Stomach (tissue), 4 donors: ENCODE measurements around the gene TBCEL.

ENCODE experiments used
- EP300 ChIP-seq: sonication (generic); formaldehyde crosslinking; IDR thresholded peaks from one replicate; pipeline ENCODE4 v1.6.1; 2017; ENCODE audit warnings: antibody characterized with exemption
- POLR2A ChIP-seq, 4 donors: fragments of 450-650 bp; IDR thresholded peaks; one replicate each; pipeline ENCODE4 v1.6.1; 2016; ENCODE audit warnings: antibody characterized with exemption in 4 of 4, control low read depth in 2 of 4, mild to moderate bottlenecking in 1 of 4, moderate library complexity in 1 of 4
- POLR2AphosphoS5 ChIP-seq, 3 donors: sonication (generic); formaldehyde crosslinking; IDR thresholded peaks; one replicate each; pipeline ENCODE4 v1.6.1; 2016; ENCODE audit warnings: antibody characterized with exemption in 3 of 3
- TF ChIP-seq, protein P1 (sequence below), 7 experiments: fragments of 450-650 bp in 4 of 7; fragments of 200-600 bp in 3 of 7; sonication (generic) in 3 of 7; IDR thresholded peaks; one replicate each; pipeline ENCODE4 v1.5.1; 2016 to 2019; ENCODE audit warnings: antibody characterized with exemption in 7 of 7, control low read depth in 2 of 7, mild to moderate bottlenecking in 1 of 7

DNA sequence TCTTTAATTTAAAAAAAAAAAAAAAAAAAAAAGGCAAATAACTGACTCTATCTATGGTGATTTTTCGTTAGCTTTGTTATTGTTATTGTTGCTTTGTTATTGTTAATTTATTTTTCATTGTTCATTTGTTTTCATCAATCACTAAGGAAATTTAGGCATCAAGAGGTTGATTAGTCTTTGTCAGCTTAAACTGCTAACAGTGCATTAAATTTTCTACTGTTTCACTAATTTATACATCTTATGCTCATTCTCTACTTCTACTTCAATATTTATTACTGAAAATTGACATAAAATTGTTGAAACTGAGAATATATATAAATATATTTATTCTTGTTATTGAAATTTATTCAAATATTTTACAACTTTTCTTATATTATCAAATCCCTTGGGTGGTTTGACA lies 24.0 kb downstream of the TBCEL start:
- TF ChIP-seq POLR2AphosphoS5 (IDR thresholded peaks at IDR 0.05) (no peak), EP300 (no peak), POLR2A (IDR thresholded peaks at IDR 0.05) (no peak)
- TF ChIP-seq, protein P1, sequence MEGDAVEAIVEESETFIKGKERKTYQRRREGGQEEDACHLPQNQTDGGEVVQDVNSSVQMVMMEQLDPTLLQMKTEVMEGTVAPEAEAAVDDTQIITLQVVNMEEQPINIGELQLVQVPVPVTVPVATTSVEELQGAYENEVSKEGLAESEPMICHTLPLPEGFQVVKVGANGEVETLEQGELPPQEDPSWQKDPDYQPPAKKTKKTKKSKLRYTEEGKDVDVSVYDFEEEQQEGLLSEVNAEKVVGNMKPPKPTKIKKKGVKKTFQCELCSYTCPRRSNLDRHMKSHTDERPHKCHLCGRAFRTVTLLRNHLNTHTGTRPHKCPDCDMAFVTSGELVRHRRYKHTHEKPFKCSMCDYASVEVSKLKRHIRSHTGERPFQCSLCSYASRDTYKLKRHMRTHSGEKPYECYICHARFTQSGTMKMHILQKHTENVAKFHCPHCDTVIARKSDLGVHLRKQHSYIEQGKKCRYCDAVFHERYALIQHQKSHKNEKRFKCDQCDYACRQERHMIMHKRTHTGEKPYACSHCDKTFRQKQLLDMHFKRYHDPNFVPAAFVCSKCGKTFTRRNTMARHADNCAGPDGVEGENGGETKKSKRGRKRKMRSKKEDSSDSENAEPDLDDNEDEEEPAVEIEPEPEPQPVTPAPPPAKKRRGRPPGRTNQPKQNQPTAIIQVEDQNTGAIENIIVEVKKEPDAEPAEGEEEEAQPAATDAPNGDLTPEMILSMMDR (IDR thresholded peaks at IDR 0.05), result no peak
